CD4-positive, alpha-beta T cell treated with Interferon alpha-2 for 1 hour (primary cell): ENCODE data around the gene FNIP1.
"Not testable (repeated sequence)": the region's sequence is repeated elsewhere in the genome, so short reads cannot be mapped to it uniquely, and the experiment has no call there.

ENCODE experiments used
- DNase-seq, 2 donors: peaks; one replicate each; pipeline ENCODE4 v3.0.0-alpha.2; 2020 to 2022

Gene FNIP1

GRCh38 chr5:131635684-131636572 is 160.9 kb downstream of the FNIP1 start:
- DNase-seq: peak; percentile 32 to 43

GRCh38 chr5:131634996-131635683 is 161.7 kb downstream of the FNIP1 start, which contains the start of gene RAPGEF6:
Gene RAPGEF6 (minus strand): TSS chr5:131635229. CDS start chr5:131635030, 199 bp downstream.
- DNase-seq: peak; percentile 99

- DNase-seq: peak; percentile 71 to 78
These were observed 162.2 kb downstream of the FNIP1 start for GRCh38 chr5:131634666-131634995.

DNA sequence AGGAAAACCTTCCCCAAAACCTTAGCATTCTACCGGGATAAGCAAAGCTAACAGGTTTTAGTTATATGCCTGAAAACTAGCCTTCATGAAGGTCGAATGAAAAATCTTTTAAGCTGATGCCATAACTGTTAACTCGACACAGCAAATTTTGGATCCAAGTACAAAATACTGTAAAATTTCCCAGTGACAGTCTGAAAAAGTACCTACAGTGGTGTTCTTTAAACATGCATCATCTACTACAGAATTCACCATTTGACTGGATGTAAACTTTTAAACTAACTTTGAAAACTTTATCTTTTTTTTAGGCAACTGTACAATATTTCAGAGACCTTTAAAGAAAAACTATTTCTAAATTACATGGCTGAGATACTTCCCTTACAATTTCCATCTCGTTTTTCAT is 162.6 kb downstream of the FNIP1 start:
- DNase-seq: peak in 1 of 2 donors; percentile 16

GRCh38 chr5:131633830-131634229 is 163.0 kb downstream of the FNIP1 start:
- peak in 1 of 2 donors; percentile 18 for DNase-seq

- no peak for DNase-seq
These were observed 165.9 kb downstream of the FNIP1 start for GRCh38 chr5:131630963-131631350.

GRCh38 chr5:131630208-131630962 is 166.4 kb downstream of the FNIP1 start:
- DNase-seq: no peak

DNA sequence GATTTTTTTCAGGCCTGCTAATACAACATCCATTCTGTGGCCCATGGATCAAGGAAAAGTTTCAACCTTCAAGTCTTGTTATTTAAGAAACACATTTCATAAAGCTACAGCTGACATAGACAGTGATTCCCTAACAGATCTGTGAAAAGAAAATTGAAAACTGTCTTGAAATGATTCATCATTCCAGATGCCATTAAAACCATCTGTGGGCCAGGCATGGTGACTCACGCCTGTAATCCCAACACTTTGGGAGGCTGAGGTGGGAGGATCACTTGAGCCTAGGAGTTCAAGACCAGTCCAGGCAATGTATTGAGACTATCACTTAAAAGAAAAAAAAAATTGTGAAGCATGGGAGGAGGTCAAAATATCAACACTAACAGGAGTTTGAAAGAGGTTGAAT is 167.8 kb downstream of the FNIP1 start:
- DNase-seq: no peak

- DNase-seq: no peak
These were observed 169.5 kb downstream of the FNIP1 start for GRCh38 chr5:131627207-131627865.

DNA sequence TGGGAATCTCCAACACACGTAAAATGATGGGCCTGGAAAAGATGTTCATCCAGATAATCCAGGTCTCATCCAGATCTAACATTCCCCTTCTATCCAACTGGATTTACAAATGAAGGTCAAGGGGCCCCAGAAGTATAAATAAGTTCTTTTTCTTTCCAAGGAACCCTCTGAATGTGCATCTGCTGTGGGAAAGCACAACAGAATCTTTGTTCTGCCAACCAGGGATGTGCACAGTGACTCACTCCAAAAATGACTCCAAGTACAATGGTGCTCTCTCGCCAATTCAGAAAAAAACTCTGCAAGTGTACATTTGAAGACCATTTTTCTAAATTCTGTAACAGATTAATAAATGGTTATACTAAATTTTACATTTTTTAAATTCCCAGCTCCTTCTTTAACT is 174.2 kb downstream of the FNIP1 start:
- DNase-seq: no peak

DNA sequence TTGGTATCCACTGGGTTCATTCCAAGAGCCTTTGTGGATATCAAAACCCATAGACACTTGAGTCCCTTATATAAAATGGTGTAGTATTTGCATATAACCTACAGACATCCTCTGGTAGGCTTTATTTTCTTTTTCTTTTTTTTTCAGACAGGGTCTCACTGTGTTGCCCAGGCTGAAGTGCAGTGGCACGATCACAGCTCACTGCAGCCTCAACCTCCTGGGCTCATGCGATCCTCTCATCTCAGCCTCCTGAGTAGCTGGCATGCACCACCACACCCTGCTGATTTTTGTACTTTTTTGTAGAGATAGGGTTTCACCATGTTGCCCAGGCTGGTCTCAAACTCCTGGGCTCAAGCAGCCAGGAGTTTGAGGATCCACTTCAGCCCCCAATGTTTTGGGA is 175.7 kb downstream of the FNIP1 start:
- not testable (repeated sequence) for DNase-seq

- no peak for DNase-seq
These were observed 177.7 kb downstream of the FNIP1 start for GRCh38 chr5:131619102-131619501.

- no peak for DNase-seq
These were observed 179.5 kb downstream of the FNIP1 start for GRCh38 chr5:131617140-131617822.

- DNase-seq: no peak
These were observed 180.9 kb downstream of the FNIP1 start for GRCh38 chr5:131615957-131616356.

DNA sequence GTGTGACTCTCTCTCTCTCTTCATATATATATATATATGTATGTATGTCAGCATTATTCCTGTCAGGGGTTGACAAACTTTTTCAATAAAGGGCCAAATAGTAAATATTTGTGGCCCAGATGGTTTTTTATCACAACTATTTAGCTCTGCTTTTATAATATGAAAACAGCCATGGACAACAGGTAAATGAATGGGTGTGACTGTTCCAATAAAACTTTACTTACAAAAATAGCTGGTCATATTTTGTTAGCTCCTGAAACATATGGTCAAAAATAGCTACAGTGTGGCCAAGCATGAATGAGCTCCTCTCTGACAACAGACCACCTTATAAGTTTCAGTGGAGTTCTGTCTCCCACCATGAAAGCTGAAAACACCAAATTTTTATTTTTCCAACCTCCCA is 183.4 kb downstream of the FNIP1 start:
- no peak for DNase-seq

DNA sequence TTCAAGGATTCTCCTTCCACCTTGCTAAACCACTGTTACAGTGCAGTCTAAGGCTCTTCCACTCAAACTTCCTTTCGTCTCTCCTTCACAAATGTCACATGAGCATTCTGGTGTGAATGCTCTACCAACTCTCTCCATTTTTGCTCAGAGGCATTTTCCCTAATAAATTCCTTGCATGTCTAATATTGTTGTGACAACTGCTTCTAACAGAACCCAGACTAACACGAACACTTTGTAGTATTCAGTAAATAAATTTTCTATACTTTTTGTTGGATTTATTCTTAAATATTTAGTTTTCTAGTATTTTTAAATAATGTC is 185.8 kb downstream of the FNIP1 start:
- DNase-seq: no peak

GRCh38 chr5:131610198-131611063 is 186.4 kb downstream of the FNIP1 start:
- no peak for DNase-seq

GRCh38 chr5:131609774-131610173 is 187.0 kb downstream of the FNIP1 start:
- DNase-seq: no peak

DNA sequence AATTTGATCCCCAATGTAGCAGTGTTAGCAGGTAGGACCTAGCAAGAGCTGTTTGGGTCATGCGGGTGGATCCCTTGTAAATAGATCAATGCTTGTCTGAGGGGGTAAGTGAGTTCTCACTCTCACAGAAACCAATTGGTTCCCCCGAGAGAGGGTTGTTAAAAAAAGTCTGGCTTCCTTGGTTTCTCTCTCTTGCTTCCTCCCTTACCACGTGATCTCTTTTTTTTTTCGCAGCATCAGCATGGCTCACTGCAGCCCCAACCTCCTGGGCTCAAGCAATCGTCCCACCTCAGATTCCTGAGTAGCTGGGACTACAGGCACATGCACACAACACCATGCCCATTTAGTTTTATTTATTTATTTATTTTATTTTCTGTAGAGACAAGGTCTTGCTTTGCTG is 188.2 kb downstream of the FNIP1 start:
- DNase-seq: no peak

DNA sequence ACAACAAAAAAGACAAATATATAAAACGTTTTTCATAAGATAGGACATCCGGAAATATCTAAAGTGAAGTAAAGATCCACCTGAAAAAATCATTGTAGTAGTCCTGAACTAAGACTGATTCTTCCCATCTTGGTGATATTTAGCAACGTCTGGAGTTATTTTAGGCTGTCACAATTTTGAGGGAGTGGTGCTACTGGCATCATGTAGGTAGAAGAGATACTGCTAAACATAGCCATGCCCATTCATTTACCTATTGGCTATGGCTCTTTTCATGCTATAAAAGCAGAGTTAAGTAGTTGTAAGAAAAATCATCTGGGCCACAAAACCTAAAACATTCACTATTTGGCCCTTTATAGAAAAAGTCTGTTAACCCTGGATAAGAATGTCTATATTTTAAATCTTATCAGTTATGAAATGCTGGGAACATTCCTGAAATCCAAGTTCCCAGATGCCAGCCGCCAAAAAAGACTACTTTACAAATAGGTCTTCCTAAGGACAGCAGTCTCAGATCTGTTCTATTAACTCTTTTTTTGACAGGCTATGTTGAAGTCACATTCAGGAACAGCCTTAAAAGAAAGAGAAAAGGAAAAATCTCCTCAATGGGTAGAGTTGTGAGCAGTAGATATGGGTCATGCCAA is 188.8 kb downstream of the FNIP1 start:
- no peak for DNase-seq

DNA sequence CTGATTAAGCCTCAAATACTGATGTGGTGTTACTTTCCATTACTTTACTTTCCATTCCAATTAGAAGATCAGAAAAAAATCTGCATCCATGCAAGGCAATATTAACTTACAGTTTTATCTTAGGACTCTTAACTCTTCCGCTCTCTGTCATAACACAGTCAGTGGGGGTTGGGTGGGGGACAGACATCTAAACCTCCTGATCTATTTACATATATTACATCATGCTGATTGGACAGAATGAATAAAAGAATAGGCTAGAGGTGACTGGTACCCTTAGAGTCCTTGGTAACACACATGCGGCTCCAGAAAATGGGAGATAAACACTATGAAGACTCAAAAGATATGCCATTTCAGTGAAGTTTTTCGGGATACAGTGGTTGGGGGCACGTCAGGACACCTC is 189.4 kb downstream of the FNIP1 start:
- no peak for DNase-seq
